ENCODE data around the gene SEC22C. TPM values are rescaled to one million over a fixed set of nuclear protein-coding genes. Genes with fewer than 3 reads are reported as not detected.

SEC22C gene
- total RNA-seq, 1 donor from 2014 or later, result 48.6 TPM

DNA sequence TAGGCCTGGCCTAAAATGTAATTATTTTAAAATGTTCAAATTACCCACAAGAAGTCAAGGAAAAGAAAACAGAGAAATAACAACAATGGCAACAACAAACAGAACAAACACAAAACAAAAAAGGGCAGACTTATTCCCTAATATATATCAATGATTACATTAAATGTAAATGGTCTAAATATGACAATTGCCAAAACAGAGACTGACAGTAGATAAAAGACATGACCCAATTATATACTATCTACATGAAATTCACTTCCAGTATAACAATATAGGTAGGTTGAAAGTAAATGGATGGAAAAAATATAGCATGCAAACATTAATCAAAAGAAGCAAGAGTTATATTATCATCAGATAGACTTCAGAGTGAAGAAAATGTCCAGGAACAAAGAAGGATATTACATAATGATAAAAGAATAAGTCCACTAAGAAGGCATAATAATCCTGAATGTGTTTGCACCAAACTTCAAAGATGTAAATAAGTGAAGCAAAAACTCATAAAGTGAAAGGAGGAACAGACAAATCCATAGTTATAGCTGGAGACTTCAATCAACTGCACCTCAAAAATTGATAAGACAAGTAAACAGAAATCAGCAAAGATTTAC is 6.5 kb downstream of the SEC22C start:
- Mint-ChIP-seq H3K27me3 (ENCODE audit: insufficient read depth, low read depth) (no peaks in the 10 kb centered on the region), H3K36me3 (peaks cover 49% of the 10 kb centered on the region), H3K27ac (no peak overlapping the region), H3K4me1 (peaks cover 6% of the 10 kb centered on the region), H3K9me3 (peaks cover 30% of the 10 kb centered on the region), H3K4me3 (no peak overlapping the region)
- DNase-seq (ENCODE audit: low spot score), result no peak
- Histone ChIP-seq H4K20me1 (ENCODE audit: low read depth) (peaks cover 3% of the 10 kb centered on the region), H2AFZ (replicated peaks) (no peak overlapping the region), H3K4me3 (no peak overlapping the region), H3K4me2 (no peak overlapping the region), H3K9me3 (ENCODE audit: low read depth) (no peaks in the 10 kb centered on the region), H3F3A (ENCODE audit: low read depth) (peaks cover under 1% of the 10 kb centered on the region), H3K27ac (no peak overlapping the region), H3K79me2 (ENCODE audit: low read depth) (peaks cover 73% of the 10 kb centered on the region), H3K9ac (no peak overlapping the region), H3K27me3 (no peaks in the 10 kb centered on the region), H3K4me1 (no peaks in the 10 kb centered on the region), H3K36me3 (peaks cover 14% of the 10 kb centered on the region)
- TF ChIP-seq EZH2 (IDR thresholded peaks at IDR 0.05) (no peak), EZH2phosphoT487 (IDR thresholded peaks at IDR 0.05) (no peak)
- TF ChIP-seq, protein P1, sequence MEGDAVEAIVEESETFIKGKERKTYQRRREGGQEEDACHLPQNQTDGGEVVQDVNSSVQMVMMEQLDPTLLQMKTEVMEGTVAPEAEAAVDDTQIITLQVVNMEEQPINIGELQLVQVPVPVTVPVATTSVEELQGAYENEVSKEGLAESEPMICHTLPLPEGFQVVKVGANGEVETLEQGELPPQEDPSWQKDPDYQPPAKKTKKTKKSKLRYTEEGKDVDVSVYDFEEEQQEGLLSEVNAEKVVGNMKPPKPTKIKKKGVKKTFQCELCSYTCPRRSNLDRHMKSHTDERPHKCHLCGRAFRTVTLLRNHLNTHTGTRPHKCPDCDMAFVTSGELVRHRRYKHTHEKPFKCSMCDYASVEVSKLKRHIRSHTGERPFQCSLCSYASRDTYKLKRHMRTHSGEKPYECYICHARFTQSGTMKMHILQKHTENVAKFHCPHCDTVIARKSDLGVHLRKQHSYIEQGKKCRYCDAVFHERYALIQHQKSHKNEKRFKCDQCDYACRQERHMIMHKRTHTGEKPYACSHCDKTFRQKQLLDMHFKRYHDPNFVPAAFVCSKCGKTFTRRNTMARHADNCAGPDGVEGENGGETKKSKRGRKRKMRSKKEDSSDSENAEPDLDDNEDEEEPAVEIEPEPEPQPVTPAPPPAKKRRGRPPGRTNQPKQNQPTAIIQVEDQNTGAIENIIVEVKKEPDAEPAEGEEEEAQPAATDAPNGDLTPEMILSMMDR (IDR thresholded peaks at IDR 0.05), result no peak

DNA sequence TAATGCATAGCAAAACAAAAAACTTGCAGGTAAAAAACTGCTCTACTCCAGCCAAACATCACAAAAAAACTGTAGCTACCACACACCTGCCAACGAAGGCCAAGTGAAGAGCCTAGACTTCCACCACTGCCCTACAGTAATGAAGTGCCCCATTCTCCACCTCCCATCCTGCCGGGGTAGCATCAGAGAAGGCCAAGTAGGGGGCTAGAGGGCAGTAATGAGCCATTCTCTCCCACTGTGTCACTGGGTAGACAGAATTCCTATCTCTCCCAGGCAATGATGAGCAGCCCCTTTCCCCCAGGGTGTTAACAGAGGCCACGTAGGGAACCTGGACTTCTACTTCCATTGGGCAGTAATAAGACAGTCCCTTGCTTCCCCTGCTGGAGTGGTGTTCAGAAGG is 9.5 kb downstream of the SEC22C start:
- H3K79me2 ChIP-seq (ENCODE audit: low read depth), result peaks cover 59% of the 10 kb centered on the region
- H3K36me3 ChIP-seq, result peaks cover 16% of the 10 kb centered on the region
- no peaks in the 10 kb centered on the region for H3K27me3 ChIP-seq
- H3K4me3 ChIP-seq, result no peak overlapping the region
- H3K9me3 Mint-ChIP-seq, result peaks cover 24% of the 10 kb centered on the region
- no peak overlapping the region for H3K9ac ChIP-seq
- no peaks in the 10 kb centered on the region for H3K9me3 ChIP-seq (ENCODE audit: low read depth)
- H3K4me1 ChIP-seq, result no peaks in the 10 kb centered on the region
- no peak overlapping the region for H3K27ac Mint-ChIP-seq
- no peak overlapping the region for H3K27ac ChIP-seq
- H3F3A ChIP-seq (ENCODE audit: low read depth), result no peaks in the 10 kb centered on the region
- H3K4me2 ChIP-seq, result no peak overlapping the region
- peaks cover 4% of the 10 kb centered on the region for H3K4me1 Mint-ChIP-seq
- peaks cover 47% of the 10 kb centered on the region for H3K36me3 Mint-ChIP-seq
- H2AFZ ChIP-seq (replicated peaks), result no peak overlapping the region
- H4K20me1 ChIP-seq (ENCODE audit: low read depth), result no peaks in the 10 kb centered on the region
- TF ChIP-seq, protein P1 (IDR thresholded peaks at IDR 0.05), result peak; percentile 66
- TF ChIP-seq EZH2 (IDR thresholded peaks at IDR 0.05), result no peak
- peak; percentile 69 for DNase-seq (ENCODE audit: low spot score)
- no peak overlapping the region for H3K4me3 Mint-ChIP-seq
- H3K27me3 Mint-ChIP-seq (ENCODE audit: insufficient read depth, low read depth), result no peaks in the 10 kb centered on the region

DNA sequence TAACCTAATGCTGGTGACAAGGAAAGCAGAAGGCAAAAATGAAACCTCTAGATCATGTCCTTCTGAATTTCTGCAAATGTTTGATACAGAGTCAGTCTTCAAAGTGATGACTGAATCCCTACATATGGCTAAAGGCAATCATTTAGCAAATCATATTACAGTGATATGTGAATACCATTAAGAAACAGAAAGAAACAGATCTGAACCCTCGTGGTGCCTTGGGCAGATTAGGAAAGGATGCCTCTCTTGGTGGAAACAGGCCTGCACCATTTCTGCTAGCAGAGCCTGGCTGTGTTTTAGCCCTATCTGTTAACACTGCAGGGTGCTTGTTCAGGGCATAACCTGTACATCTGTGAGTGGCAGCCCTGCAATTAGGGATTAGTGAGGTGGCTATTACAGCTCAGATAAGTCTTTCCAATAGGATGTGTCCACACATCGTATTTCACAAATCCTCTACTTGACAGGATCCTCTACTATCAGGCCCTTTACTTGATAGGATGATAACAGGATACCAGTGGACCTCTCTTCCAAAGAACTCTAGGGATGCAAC is 12.1 kb downstream of the SEC22C start:
- H3K9me3 Mint-ChIP-seq, result peaks cover 8% of the 10 kb centered on the region
- no peak for DNase-seq (ENCODE audit: low spot score)
- H3K27ac Mint-ChIP-seq, result no peak overlapping the region
- H3K4me3 ChIP-seq, result no peak overlapping the region
- no peak overlapping the region for H3K4me2 ChIP-seq
- peaks cover 36% of the 10 kb centered on the region for H3K36me3 Mint-ChIP-seq
- peaks cover 4% of the 10 kb centered on the region for H3K4me1 Mint-ChIP-seq
- no peaks in the 10 kb centered on the region for H3K27me3 ChIP-seq
- no peak overlapping the region for H3K27ac ChIP-seq
- H3K4me3 Mint-ChIP-seq, result no peak overlapping the region
- peaks cover 3% of the 10 kb centered on the region for H3K36me3 ChIP-seq
- H3K4me1 ChIP-seq, result no peaks in the 10 kb centered on the region
- H3K9me3 ChIP-seq (ENCODE audit: low read depth), result no peaks in the 10 kb centered on the region
- H3K79me2 ChIP-seq (ENCODE audit: low read depth), result peaks cover 33% of the 10 kb centered on the region
- no peak for TF ChIP-seq EZH2phosphoT487 (IDR thresholded peaks at IDR 0.05)
- TF ChIP-seq EZH2 (IDR thresholded peaks at IDR 0.05), result no peak
- TF ChIP-seq, protein P1 (IDR thresholded peaks at IDR 0.05), result no peak
- H4K20me1 ChIP-seq (ENCODE audit: low read depth), result no peaks in the 10 kb centered on the region
- no peaks in the 10 kb centered on the region for H3F3A ChIP-seq (ENCODE audit: low read depth)
- no peak overlapping the region for H2AFZ ChIP-seq (replicated peaks)
- no peaks in the 10 kb centered on the region for H3K27me3 Mint-ChIP-seq (ENCODE audit: insufficient read depth, low read depth)
- peak overlapping the region; percentile 16 for H3K9ac ChIP-seq

Data from neural progenitor cell (in vitro differentiated cells).